HL-60 (cell line): ENCODE measurements around the gene CCND2.

Source experiments
- CTCF ChIP-seq: IDR thresholded peaks from one replicate; pipeline ENCODE4 v1.5.1; 2011; ENCODE audit warnings: low read length, control low read depth, inconsistent platforms; ENCODE audit not compliant: insufficient read depth
- GABPA ChIP-seq: IDR thresholded peaks from 2 replicates; pipeline ENCODE4 v1.6.1; 2012; ENCODE audit warnings: low read depth

GRCh38 chr12:4320497-4320852 lies 46.9 kb downstream of the CCND2 start:
- TF ChIP-seq CTCF (no peak), GABPA (no peak)
